Retinal pigment epithelial cell (primary cell): ENCODE measurements around the gene ATP2B2.

Experiments used
- DNase-seq: peaks from one replicate; pipeline ENCODE4 v3.0.0-alpha.2; 2010; ENCODE audit warnings: low read depth
- H3K4me3 ChIP-seq: 2 replicates; pipeline ENCODE4 v1.5.1; 2011; ENCODE audit warnings: mild to moderate bottlenecking, low read length, control low read depth, moderate library complexity
- TF ChIP-seq, protein P1 (sequence below): conservative IDR thresholded peaks from 2 replicates; pipeline ENCODE4 v1.5.1; 2011; ENCODE audit warnings: low read depth, low read length, control low read depth, inconsistent platforms

The ATP2B2 gene

GRCh38 chr3:10531031-10531430 is 25.6 kb upstream of the ATP2B2 start:
- TF ChIP-seq, protein P1, sequence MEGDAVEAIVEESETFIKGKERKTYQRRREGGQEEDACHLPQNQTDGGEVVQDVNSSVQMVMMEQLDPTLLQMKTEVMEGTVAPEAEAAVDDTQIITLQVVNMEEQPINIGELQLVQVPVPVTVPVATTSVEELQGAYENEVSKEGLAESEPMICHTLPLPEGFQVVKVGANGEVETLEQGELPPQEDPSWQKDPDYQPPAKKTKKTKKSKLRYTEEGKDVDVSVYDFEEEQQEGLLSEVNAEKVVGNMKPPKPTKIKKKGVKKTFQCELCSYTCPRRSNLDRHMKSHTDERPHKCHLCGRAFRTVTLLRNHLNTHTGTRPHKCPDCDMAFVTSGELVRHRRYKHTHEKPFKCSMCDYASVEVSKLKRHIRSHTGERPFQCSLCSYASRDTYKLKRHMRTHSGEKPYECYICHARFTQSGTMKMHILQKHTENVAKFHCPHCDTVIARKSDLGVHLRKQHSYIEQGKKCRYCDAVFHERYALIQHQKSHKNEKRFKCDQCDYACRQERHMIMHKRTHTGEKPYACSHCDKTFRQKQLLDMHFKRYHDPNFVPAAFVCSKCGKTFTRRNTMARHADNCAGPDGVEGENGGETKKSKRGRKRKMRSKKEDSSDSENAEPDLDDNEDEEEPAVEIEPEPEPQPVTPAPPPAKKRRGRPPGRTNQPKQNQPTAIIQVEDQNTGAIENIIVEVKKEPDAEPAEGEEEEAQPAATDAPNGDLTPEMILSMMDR, result no peak
- DNase-seq, result no peak
- no peak overlapping the region for H3K4me3 ChIP-seq

- TF ChIP-seq, protein P1, result no peak
- no peak overlapping the region for H3K4me3 ChIP-seq
- DNase-seq, result no peak
Observed at GRCh38 chr3:10530241-10530640, 24.9 kb upstream of the ATP2B2 start.

DNA sequence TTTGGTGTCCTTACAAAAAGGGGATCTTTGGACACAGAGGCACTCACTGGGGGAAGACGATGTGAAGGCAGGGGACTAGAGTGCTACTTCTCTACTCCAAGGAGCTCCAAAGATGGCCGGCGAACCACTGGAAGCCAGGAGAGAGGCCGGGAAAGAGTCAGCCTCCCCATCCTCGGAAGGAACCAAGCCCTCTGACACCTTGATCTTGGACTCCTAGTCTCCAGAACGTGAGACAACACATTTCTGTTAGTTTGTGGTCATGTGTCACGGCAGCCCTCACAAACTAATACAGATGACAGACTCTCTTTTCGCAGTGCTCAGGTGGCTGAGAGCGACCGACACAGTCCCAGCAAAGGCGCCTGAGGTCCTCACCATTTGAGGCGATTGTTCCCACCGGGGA is 24.4 kb upstream of the ATP2B2 start:
- no peak for DNase-seq
- TF ChIP-seq, protein P1, result no peak
- H3K4me3 ChIP-seq, result no peak overlapping the region

GRCh38 chr3:10528046-10528445 is 22.7 kb upstream of the ATP2B2 start:
- no peak for DNase-seq
- TF ChIP-seq, protein P1, result no peak
- no peak overlapping the region for H3K4me3 ChIP-seq

DNA sequence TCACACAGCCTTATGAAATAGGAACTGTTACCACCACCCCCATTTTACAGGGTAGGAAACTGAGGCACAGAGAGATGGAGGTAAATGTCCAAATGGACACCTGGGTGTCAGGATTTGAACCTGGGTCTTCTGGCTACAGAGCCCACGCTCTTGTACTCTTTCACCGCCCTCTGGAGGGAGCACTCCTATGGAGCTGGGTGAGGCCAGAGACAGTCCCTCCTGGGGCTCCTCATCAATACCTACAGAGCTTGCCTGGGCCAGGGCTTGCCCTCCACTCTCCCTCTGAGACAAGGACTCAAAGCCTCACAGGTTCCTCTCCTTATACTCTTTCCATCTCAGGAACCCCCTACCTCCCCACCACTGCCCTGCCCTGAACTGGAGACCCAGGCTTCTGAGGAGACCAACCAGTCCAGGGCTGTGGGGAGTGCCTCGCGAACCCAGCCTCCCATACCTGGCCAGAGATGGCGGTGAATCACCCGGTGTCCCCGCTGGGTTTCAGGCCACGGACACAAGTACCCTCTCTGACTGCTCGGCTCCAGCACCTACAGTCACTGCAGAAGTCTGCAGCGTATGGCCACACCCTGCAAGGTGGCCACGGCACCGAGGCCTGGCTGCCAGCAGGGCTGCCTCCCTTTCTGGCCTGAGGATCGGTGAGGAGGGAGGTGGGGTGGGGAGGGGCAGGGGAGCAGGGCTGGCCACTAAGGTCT is 22.1 kb upstream of the ATP2B2 start:
- no peak for DNase-seq

GRCh38 chr3:10526366-10526765 is 21.0 kb upstream of the ATP2B2 start:
- TF ChIP-seq, protein P1, result no peak
- DNase-seq, result no peak
- no peak overlapping the region for H3K4me3 ChIP-seq

More for the DNA sequence above, 22.1 kb upstream of the ATP2B2 start:
- TF ChIP-seq, protein P1, result no peak
- H3K4me3 ChIP-seq, result no peak overlapping the region

DNA sequence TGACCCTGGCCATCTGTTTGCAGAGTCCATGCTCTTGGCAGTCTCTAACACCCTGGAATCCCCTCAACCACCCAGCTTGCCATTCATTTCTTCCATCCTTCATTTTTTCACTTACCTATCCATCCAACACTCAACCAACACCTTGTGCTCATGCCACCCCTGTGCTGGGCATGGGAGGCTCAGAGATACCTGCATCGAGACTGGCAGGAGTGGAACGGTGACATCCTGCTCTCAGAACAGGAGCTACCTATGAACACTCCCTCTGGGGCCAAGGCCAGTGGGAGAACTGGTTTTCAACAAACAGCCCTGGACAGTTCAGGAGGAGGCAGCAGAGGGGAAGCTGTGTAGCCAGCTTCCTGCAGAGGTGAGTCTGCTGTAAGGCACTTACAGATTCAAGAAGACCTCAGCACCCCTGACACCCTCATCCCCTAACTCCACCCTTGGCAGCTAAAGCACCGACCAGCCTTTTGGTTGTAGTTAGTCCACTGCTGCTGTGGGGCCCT is 19.5 kb upstream of the ATP2B2 start:
- H3K4me3 ChIP-seq, result no peak overlapping the region
- DNase-seq, result no peak

More for the DNA sequence above, 19.5 kb upstream of the ATP2B2 start:
- TF ChIP-seq, protein P1, result no peak
